Upper lobe of left lung (tissue), 4 donors: ENCODE measurements around the gene SMAD6.

Experiments
- EP300 ChIP-seq, 4 donors: sonication (generic); formaldehyde crosslinking; IDR thresholded peaks; one replicate each; pipeline ENCODE4 v1.5.1; 2017; ENCODE audit warnings: antibody characterized with exemption in 4 of 4, control low read depth in 2 of 4
- TF ChIP-seq, protein P1 (sequence below), 6 experiments: fragments of 450-650 bp in 4 of 6; fragments of 200-600 bp in 2 of 6; sonication (generic) in 2 of 6; IDR thresholded peaks; one replicate each; pipeline ENCODE4 v1.5.1; 2016 to 2019; ENCODE audit warnings: antibody characterized with exemption in 6 of 6

GRCh38 chr15:66805202-66805885 lies 103.3 kb downstream of the SMAD6 start:
- TF ChIP-seq, protein P1, sequence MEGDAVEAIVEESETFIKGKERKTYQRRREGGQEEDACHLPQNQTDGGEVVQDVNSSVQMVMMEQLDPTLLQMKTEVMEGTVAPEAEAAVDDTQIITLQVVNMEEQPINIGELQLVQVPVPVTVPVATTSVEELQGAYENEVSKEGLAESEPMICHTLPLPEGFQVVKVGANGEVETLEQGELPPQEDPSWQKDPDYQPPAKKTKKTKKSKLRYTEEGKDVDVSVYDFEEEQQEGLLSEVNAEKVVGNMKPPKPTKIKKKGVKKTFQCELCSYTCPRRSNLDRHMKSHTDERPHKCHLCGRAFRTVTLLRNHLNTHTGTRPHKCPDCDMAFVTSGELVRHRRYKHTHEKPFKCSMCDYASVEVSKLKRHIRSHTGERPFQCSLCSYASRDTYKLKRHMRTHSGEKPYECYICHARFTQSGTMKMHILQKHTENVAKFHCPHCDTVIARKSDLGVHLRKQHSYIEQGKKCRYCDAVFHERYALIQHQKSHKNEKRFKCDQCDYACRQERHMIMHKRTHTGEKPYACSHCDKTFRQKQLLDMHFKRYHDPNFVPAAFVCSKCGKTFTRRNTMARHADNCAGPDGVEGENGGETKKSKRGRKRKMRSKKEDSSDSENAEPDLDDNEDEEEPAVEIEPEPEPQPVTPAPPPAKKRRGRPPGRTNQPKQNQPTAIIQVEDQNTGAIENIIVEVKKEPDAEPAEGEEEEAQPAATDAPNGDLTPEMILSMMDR (IDR thresholded peaks at IDR 0.05), result no peak
- TF ChIP-seq EP300 (IDR thresholded peaks at IDR 0.05), result no peak
